HG03045 (cell line): ENCODE measurements around the gene PKDCC.

ENCODE experiments used
- ATAC-seq: cut with Tn5 transposase; IDR thresholded peaks from one replicate; pipeline ENCODE4 v1.9.1; 2021; ENCODE audit warnings: mild to moderate bottlenecking, moderate library complexity; ENCODE audit not compliant: unreplicated experiment

Gene PKDCC

GRCh38 chr2:42104621-42105020, 56.8 kb downstream of the PKDCC start:
- ATAC-seq: no peak

DNA sequence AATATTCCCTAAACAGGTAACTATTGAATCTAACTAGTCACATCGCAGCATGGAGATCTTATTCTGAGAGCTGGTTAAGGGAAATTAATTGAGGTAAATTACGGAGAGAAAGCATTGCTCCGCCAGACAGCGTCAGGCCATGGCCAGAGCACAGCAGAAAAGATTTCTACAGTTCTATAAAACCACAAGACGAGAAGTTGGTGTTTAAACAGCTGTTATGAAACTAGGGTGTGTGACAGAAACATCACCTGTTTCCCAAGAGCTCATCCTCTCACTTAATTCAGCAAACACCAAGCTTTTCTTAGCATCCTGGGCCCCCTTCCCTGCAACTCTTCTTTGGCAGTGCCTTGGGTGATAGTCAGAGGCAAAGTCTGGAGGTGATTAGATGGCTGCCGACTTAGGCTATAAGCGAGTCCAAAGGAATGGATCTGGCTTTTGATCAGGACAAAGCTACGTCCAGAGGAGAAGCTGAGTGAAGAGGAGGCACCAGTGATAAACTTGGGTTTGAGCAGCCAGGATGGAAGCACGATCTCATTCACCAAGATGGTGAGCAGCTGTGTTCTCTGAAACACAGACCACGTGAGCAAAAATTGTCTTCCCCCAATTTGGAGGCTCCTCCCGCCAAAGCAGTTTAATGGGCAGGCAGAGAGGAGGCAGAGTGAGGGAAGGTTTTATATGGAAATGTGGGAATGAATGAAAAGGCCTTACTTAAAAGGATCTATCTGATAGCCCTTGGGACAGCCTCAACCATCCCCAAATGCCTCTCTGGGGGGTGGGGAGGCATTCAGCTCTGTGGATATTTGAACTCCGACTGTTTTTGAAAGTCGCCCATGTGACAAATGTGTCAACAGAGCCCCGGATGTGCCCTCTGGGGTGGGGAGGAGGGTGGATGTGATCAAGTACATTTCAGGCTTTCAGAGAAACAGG, 57.8 kb downstream of the PKDCC start:
- ATAC-seq: peak; percentile 34

DNA sequence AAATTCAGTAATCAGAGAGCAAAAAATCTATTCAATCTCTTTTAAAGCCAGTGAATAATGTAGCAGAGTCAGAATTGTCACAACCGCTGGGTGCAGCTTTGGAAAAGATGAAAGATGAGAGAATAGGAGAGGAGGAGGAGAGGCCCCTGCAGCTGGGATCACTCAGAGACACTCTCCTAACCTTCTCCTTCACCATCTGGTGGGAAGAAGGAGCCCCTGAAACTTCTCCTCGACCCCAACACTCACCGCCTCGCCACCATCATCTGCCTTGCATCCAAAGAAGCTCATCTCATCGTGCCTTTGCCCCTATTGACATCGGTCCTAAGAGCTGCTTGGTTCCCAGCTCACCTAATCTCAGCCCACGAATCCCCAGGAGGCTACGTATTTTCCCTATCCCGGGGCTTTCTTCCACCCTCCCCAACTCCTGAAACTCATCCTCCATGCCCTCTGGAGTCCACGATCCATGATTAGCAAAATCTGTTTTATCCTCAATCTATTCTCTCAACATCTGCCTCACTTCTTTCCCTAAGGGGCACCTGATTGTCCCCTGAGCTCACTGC, 58.5 kb downstream of the PKDCC start:
- ATAC-seq: no peak

DNA sequence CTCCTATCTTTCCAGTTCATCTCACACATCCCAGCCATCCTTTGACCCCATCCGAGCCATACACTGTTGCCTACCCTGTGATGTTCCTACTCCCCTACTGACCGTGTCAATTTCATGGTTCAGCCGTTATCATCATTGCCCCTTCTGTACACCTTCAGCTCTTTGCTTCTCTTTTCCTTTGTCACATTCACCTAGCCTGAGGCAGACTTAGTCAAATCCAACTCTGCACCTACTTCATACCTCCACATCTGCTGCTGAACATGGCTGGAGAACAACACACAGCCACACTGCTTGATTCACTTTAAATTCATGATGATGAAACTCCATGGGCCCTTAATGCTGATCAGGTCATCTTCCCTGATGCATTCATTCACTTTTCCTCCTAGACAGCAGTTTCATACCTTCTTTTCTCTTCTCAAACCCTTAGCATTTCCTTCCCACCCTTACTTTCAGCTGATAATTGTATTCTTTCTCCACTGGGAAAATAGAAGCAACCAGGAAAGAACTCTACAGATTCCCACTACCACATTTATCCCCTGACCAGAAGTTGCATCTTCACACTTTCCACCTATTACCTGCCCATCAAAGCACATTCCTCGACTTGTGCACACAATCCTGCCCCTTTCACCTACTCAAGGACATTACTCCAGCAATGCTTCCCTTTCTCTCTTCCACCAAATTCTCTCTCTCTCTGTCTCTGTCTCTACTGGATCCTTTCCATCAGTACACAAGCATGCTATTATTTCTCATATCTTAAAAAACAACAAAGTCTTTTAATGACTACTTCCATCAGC, 59.6 kb downstream of the PKDCC start:
- no peak for ATAC-seq
